ENCODE data around the gene REM2. TPM values are rescaled to one million over a fixed set of nuclear protein-coding genes. Genes with fewer than 3 reads are reported as not detected.

REM2 gene
- polyA plus RNA-seq, 3 donors, result 1.8 TPM; not detected in 2

DNA sequence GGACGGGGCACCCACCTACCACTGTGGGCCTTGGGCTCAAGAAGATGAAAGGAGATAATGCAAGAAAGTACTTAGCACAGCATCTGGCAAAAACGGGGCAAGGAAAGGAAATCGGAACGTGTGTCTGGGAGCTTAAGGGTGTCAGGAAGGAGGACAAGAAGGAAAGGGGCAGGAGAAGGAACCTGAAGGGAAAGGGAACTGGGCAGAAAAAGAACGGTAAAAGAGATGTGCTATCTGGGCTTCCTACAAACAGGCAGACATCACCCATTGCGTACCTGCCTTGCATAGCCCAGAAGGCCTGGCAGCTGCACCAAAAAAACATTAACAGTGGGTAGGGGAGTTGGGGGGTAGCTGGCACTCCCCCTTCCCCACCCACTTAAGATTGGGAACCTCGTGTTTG, 958 bp upstream of the REM2 start:
- WGBS (ENCODE audit: insufficient coverage), result 48% methylated on average over 3 of the region's 7 CpGs
- no peak overlapping the region for H3K9ac ChIP-seq (ENCODE audit: insufficient read depth, low read length, poor library complexity, severe bottlenecking)
- Mint-ChIP-seq H3K4me1 (peaks cover 37% of the 10 kb centered on the region), H3K36me3 (peaks cover 24 to 29% of the 10 kb centered on the region in 2 donors), H3K9me3 (peaks cover 0 to 8% (median under 1%) of the 10 kb centered on the region in 7 donors), H3K27ac (no peak overlapping the region), H3K27me3 (ENCODE audit: low read depth in 3 of 3) (peaks cover 27 to 42% (median 31%) of the 10 kb centered on the region in 3 donors), H3K4me3 (peak overlapping the region in 1 of 2 donors; percentile 61)
- no peaks in the 10 kb centered on the region for H3K79me2 ChIP-seq (ENCODE audit: insufficient read depth, low read length)
- H3K27me3 ChIP-seq (ENCODE audit: control insufficient read depth in 2 of 2, insufficient read depth in 2 of 2, low read length in 2 of 2), result peaks cover 0 to 28% of the 10 kb centered on the region in 2 donors
- no peak overlapping the region for H2AFZ ChIP-seq (ENCODE audit: insufficient read depth, low read depth, low read length, poor library complexity, severe bottlenecking)
- peaks cover under 1% of the 10 kb centered on the region for H4K20me1 ChIP-seq (ENCODE audit: insufficient read depth, low read length)
- TF ChIP-seq, protein P1, sequence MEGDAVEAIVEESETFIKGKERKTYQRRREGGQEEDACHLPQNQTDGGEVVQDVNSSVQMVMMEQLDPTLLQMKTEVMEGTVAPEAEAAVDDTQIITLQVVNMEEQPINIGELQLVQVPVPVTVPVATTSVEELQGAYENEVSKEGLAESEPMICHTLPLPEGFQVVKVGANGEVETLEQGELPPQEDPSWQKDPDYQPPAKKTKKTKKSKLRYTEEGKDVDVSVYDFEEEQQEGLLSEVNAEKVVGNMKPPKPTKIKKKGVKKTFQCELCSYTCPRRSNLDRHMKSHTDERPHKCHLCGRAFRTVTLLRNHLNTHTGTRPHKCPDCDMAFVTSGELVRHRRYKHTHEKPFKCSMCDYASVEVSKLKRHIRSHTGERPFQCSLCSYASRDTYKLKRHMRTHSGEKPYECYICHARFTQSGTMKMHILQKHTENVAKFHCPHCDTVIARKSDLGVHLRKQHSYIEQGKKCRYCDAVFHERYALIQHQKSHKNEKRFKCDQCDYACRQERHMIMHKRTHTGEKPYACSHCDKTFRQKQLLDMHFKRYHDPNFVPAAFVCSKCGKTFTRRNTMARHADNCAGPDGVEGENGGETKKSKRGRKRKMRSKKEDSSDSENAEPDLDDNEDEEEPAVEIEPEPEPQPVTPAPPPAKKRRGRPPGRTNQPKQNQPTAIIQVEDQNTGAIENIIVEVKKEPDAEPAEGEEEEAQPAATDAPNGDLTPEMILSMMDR (IDR thresholded peaks at IDR 0.05), result no peak
- peaks cover 9 to 17% of the 10 kb centered on the region in 2 donors for H3K4me1 ChIP-seq (ENCODE audit: control insufficient read depth in 1 of 2, insufficient read depth in 2 of 2, low read length in 2 of 2)
- H3K36me3 ChIP-seq (replicated peaks in 1 of 2; ENCODE audit: control insufficient read depth in 1 of 2, insufficient read depth in 2 of 2, low read length in 2 of 2), result peaks cover 23 to 25% of the 10 kb centered on the region in 2 donors
- H3K4me2 ChIP-seq (replicated peaks; ENCODE audit: extremely low read depth, low read length, poor library complexity, severe bottlenecking), result no peak overlapping the region
- no peak overlapping the region for H3K27ac ChIP-seq (ENCODE audit: low read depth in 1 of 2, low read length in 2 of 2)
- no peaks in the 10 kb centered on the region for H3K9me3 ChIP-seq (replicated peaks in 1 of 2; ENCODE audit: control insufficient read depth in 1 of 2, insufficient read depth in 1 of 2, low read length in 2 of 2)
- no peak for DNase-seq
- H3K4me3 ChIP-seq (replicated peaks in 1 of 3; ENCODE audit: low read depth in 2 of 3, low read length in 3 of 3), result no peak overlapping the region
- intact Hi-C loops (cut with micrococcal nuclease), result no loop called here

DNA sequence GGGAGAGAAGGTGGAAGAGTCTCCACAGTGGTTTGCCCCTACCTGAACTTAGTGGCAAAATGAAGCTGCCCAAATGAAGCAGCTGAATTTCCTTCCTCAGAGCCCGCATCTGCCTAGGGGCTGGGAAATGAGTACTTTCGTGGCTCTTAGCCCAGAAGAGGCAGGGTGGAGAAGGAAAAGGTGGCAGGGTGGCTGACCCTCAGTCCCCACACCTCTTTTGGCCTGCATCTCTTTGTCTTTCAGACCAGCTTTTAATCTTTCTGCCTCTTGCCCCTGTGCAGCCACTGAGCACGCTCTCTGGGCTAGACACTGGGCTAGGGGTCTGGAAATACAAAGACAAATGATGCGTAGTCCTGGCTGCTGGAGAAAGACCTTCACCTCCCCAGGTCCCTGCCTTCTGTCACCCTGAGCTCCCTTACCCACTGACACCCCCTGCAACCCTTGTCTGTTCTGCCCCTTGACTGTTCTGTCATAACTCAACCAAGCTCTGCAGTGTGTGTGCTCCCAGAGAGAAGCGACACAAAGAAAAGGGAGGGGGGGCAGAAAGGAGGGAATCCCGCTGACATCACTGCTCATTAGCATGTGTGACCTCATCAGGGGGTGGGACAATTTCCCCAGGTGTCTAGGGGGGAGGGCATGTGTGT, 371 bp upstream of the REM2 start:
- intact Hi-C loops (cut with micrococcal nuclease), result no loop called here
- Mint-ChIP-seq H3K4me3 (peak overlapping the region in 1 of 2 donors; percentile 39), H3K4me1 (peaks cover 43% of the 10 kb centered on the region), H3K9me3 (peaks cover 0 to 8% (median 3%) of the 10 kb centered on the region in 7 donors), H3K27ac (no peak overlapping the region), H3K27me3 (ENCODE audit: low read depth in 3 of 3) (peaks cover 31 to 47% (median 33%) of the 10 kb centered on the region in 3 donors), H3K36me3 (peaks cover 19 to 25% of the 10 kb centered on the region in 2 donors)
- Histone ChIP-seq H3K36me3 (replicated peaks in 1 of 2; ENCODE audit: control insufficient read depth in 1 of 2, insufficient read depth in 2 of 2, low read length in 2 of 2) (peaks cover 17 to 20% of the 10 kb centered on the region in 2 donors), H3K27ac (ENCODE audit: low read depth in 1 of 2, low read length in 2 of 2) (no peak overlapping the region), H3K4me2 (replicated peaks; ENCODE audit: extremely low read depth, low read length, poor library complexity, severe bottlenecking) (no peak overlapping the region), H3K4me3 (replicated peaks in 1 of 3; ENCODE audit: low read depth in 2 of 3, low read length in 3 of 3) (no peak overlapping the region), H3K9me3 (replicated peaks in 1 of 2; ENCODE audit: control insufficient read depth in 1 of 2, insufficient read depth in 1 of 2, low read length in 2 of 2) (no peaks in the 10 kb centered on the region), H4K20me1 (ENCODE audit: insufficient read depth, low read length) (no peaks in the 10 kb centered on the region), H3K9ac (ENCODE audit: insufficient read depth, low read length, poor library complexity, severe bottlenecking) (no peak overlapping the region), H3K79me2 (ENCODE audit: insufficient read depth, low read length) (no peaks in the 10 kb centered on the region), H3K27me3 (ENCODE audit: control insufficient read depth in 2 of 2, insufficient read depth in 2 of 2, low read length in 2 of 2) (peaks cover 0 to 31% of the 10 kb centered on the region in 2 donors), H2AFZ (ENCODE audit: insufficient read depth, low read depth, low read length, poor library complexity, severe bottlenecking) (no peak overlapping the region), H3K4me1 (ENCODE audit: control insufficient read depth in 1 of 2, insufficient read depth in 2 of 2, low read length in 2 of 2) (peaks cover 12 to 21% of the 10 kb centered on the region in 2 donors)
- TF ChIP-seq, protein P1 (IDR thresholded peaks at IDR 0.05), result no peak
- WGBS (ENCODE audit: insufficient coverage), result 51% methylated on average over 4 of the region's 6 CpGs
- peak in 1 of 3 donors; percentile 19 for DNase-seq
